OCI-LY7 (cell line): ENCODE measurements around the gene ULK1.
"Not testable (repeated sequence)": the region's sequence is repeated elsewhere in the genome, so short reads cannot be mapped to it uniquely, and the experiment has no call there.

Source experiments
- EZH2phosphoT487 ChIP-seq: fragments of 200-600 bp; sonication (generic); IDR thresholded peaks from 2 replicates; pipeline ENCODE4 v1.6.1; 2018; ENCODE audit warnings: low read depth, borderline replicate concordance, mild to moderate bottlenecking, mixed run types, antibody characterized with exemption, low read length, moderate library complexity, mixed read lengths
- TF ChIP-seq, protein P1 (sequence below): fragments of 200-600 bp; sonication (generic); conservative IDR thresholded peaks from 2 replicates; pipeline ENCODE4 v1.5.1; 2014; ENCODE audit warnings: mild to moderate bottlenecking, antibody characterized with exemption, low read length, moderate library complexity, mixed read lengths

DNA sequence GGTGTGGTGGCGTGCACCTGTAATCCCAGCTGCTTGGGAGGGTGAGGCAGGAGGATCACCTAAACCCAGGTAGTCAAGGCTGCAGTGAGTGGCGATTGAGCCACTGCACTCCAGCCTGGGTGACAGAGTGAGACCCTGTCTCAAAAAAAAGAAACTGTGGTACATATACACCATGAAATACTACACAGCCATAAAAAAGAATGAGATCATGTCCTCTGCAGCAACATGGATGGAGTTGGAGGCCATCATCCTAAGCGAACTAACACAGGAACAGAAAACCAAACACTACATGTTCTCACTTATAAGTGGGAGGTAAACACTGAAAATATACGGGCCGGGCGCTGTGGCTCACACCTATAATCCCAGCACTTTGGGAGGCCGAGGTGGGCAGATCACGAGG lies 2.7 kb upstream of the ULK1 start:
- TF ChIP-seq, protein P1, sequence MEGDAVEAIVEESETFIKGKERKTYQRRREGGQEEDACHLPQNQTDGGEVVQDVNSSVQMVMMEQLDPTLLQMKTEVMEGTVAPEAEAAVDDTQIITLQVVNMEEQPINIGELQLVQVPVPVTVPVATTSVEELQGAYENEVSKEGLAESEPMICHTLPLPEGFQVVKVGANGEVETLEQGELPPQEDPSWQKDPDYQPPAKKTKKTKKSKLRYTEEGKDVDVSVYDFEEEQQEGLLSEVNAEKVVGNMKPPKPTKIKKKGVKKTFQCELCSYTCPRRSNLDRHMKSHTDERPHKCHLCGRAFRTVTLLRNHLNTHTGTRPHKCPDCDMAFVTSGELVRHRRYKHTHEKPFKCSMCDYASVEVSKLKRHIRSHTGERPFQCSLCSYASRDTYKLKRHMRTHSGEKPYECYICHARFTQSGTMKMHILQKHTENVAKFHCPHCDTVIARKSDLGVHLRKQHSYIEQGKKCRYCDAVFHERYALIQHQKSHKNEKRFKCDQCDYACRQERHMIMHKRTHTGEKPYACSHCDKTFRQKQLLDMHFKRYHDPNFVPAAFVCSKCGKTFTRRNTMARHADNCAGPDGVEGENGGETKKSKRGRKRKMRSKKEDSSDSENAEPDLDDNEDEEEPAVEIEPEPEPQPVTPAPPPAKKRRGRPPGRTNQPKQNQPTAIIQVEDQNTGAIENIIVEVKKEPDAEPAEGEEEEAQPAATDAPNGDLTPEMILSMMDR, result not testable (repeated sequence)
- not testable (repeated sequence) for TF ChIP-seq EZH2phosphoT487
